HG03521 (cell line): Measurements from ENCODE around the gene TNNT1.

ENCODE experiments used
- ATAC-seq: cut with Tn5 transposase; IDR thresholded peaks from one replicate; pipeline ENCODE4 v1.9.1; 2021; ENCODE audit warnings: mild to moderate bottlenecking, moderate library complexity; ENCODE audit not compliant: unreplicated experiment

TNNT1 gene

GRCh38 chr19:55091955-55092354 lies 57.1 kb downstream of the TNNT1 start:
- no peak for ATAC-seq

GRCh38 chr19:55091126-55091910 lies 57.7 kb downstream of the TNNT1 start:
- no peak for ATAC-seq

GRCh38 chr19:55090564-55090963 lies 58.4 kb downstream of the TNNT1 start:
- no peak for ATAC-seq

GRCh38 chr19:55089342-55089944 lies 59.6 kb downstream of the TNNT1 start:
- no peak for ATAC-seq

GRCh38 chr19:55088543-55089341 lies 60.3 kb downstream of the TNNT1 start:
- no peak for ATAC-seq

GRCh38 chr19:55088021-55088451 lies 61.0 kb downstream of the TNNT1 start:
- no peak for ATAC-seq

- ATAC-seq, result no peak
Observed at GRCh38 chr19:55087542-55087901, 61.5 kb downstream of the TNNT1 start.

- no peak for ATAC-seq
Observed at GRCh38 chr19:55086730-55087541, 62.1 kb downstream of the TNNT1 start.

- no peak for ATAC-seq
Observed at GRCh38 chr19:55085923-55086715, 62.9 kb downstream of the TNNT1 start.

- ATAC-seq, result no peak
Observed at GRCh38 chr19:55084416-55084815, 64.6 kb downstream of the TNNT1 start.

GRCh38 chr19:55083004-55083850 lies 65.8 kb downstream of the TNNT1 start:
- no peak for ATAC-seq
